Progenitor cell of endocrine pancreas (in vitro differentiated cells): ENCODE data around the gene ST14. TPM values are rescaled to one million over a fixed set of nuclear protein-coding genes. Genes with fewer than 3 reads are reported as not detected.

Experiments
- DNase-seq: peaks from one replicate; pipeline ENCODE4 v3.0.0; 2021; ENCODE audit warnings: low spot score; ENCODE audit not compliant: unreplicated experiment
- H3K27ac Mint-ChIP-seq: 2 replicates; pipeline ENCODE4 v1.8.0; 2021; ENCODE audit warnings: mild to moderate bottlenecking, moderate library complexity, mixed read lengths
- H3K27me3 Mint-ChIP-seq: 2 replicates; pipeline ENCODE4 v1.8.0; 2021; ENCODE audit warnings: mixed read lengths
- H3K36me3 Mint-ChIP-seq: 2 replicates; pipeline ENCODE4 v1.8.0; 2022; ENCODE audit warnings: mixed read lengths; ENCODE audit not compliant: insufficient read depth
- H3K4me1 Mint-ChIP-seq: 2 replicates; pipeline ENCODE4 v1.8.0; 2021; ENCODE audit warnings: low read depth, mixed read lengths
- H3K4me3 Mint-ChIP-seq: 2 replicates; pipeline ENCODE4 v1.8.0; 2021; ENCODE audit warnings: low read depth, mild to moderate bottlenecking, moderate library complexity, mixed read lengths
- H3K9me3 Mint-ChIP-seq: 2 replicates; pipeline ENCODE4 v1.8.0; 2021; ENCODE audit warnings: low read depth, mixed read lengths
- total RNA-seq: library from RNA; stranded (reverse); gene quantifications from 2 replicates; pipeline ENCODE4 v1.2.1, GENCODE V29; 2021
- TF ChIP-seq, protein P1 (sequence below): fragments of 200-600 bp; sonication (generic); IDR thresholded peaks from one replicate; pipeline ENCODE4 v1.5.0; 2021; ENCODE audit warnings: antibody characterized with exemption, mild to moderate bottlenecking; ENCODE audit not compliant: unreplicated experiment

Gene ST14
- total RNA-seq, 1 donor from 2014 or later: 94.9 TPM

DNA sequence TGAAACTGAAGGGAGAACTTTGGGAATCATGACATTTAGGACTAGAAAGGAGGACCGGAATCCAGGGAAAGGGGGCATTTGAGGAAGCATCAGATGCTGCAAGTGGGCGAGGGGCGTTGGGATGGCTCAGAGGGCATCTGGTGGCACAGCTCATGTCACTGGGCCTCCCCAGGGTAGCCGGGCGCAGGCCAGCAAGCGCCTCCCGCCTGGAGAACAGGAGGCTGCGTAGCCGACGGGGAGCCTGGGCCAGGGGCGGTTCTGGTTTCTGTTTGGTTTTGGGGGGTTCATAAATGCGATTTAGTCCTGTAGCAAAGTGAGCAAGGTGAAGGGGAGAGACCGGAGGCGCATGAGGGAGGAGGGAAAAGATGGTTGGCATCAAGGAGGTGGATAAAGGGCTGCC is 443 bp upstream of the ST14 start:
- Mint-ChIP-seq H3K27ac (peak overlapping the region; percentile 83), H3K27me3 (peaks cover 32% of the 10 kb centered on the region), H3K4me3 (peak overlapping the region; percentile 72), H3K9me3 (no peaks in the 10 kb centered on the region), H3K36me3 (no peaks in the 10 kb centered on the region), H3K4me1 (peaks cover 14% of the 10 kb centered on the region)
- DNase-seq: no peak
- TF ChIP-seq, protein P1, sequence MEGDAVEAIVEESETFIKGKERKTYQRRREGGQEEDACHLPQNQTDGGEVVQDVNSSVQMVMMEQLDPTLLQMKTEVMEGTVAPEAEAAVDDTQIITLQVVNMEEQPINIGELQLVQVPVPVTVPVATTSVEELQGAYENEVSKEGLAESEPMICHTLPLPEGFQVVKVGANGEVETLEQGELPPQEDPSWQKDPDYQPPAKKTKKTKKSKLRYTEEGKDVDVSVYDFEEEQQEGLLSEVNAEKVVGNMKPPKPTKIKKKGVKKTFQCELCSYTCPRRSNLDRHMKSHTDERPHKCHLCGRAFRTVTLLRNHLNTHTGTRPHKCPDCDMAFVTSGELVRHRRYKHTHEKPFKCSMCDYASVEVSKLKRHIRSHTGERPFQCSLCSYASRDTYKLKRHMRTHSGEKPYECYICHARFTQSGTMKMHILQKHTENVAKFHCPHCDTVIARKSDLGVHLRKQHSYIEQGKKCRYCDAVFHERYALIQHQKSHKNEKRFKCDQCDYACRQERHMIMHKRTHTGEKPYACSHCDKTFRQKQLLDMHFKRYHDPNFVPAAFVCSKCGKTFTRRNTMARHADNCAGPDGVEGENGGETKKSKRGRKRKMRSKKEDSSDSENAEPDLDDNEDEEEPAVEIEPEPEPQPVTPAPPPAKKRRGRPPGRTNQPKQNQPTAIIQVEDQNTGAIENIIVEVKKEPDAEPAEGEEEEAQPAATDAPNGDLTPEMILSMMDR: no peak

DNA sequence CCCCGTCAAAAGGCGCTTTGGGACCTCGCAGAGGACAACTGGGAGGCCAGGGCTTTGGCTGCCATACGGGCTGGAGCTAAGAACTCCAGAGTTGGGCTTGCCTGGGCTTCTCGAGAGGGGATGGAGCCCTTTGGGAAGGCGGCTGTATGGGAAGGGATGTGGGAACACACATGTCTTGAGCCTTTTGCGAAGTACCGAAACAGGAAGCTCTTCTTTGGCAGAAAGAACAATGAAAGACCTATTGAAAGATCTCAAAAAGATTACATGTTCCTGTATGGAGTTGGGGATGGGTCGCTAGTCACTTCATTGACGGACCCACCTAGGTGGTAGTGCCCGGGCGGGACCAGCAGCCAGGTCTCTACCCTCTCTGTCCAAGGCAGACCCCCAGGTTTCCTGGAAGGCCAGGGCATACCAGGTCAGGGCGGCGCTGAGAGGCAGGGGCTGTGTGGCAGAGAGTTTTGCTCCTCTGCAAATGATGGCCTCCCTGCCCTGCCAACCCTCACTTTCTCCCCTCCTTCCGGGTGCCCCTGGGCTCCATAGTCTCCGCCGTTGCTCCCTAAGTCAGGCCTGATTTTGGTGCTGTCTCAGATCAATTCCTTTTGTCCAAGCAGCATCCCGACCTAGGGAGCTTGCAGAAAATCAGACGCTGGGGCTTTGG is 1.0 kb downstream of the ST14 start:
- peaks cover 32% of the 10 kb centered on the region for H3K27me3 Mint-ChIP-seq
- H3K4me3 Mint-ChIP-seq: peak overlapping the region; percentile 86
- no peaks in the 10 kb centered on the region for H3K9me3 Mint-ChIP-seq
- peaks cover 14% of the 10 kb centered on the region for H3K4me1 Mint-ChIP-seq
- H3K27ac Mint-ChIP-seq: peak overlapping the region; percentile 93
- TF ChIP-seq, protein P1: no peak
- no peaks in the 10 kb centered on the region for H3K36me3 Mint-ChIP-seq
- no peak for DNase-seq

DNA sequence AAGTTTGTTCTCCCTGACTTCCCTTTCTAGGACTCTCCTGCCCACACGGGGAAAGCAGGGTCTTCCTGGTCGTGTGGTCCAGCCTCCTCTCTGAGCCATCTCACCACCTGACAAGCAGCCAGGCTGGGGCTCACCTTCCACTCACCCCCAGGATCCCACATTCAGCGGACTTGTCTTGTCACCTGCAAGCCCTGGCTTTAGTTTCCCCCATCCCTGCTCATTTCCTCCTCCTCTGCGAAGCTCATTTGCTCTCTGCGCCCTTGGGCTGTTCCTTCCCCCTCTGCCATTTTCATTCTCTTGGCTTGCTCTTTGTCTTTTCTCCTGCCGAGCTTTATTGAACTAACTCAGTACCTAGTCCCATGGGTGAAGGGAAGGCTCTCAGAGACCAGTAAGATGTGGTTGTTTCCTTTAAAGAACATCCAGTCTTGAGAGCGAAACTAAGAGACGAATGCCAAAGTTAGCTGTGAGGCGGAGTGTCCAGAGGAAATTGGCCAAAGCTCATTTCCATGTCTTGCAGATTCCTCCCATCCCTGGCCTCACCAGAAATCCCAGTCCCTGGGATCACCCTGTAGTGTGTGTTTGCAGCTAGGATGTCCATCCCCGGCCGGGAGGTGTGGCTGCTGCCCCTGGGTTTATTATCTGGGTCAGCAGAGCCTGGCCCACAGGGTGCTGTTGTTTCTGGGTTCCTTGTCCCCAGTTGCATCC is 2.0 kb downstream of the ST14 start:
- TF ChIP-seq, protein P1: no peak
- H3K4me1 Mint-ChIP-seq: peaks cover 14% of the 10 kb centered on the region
- no peaks in the 10 kb centered on the region for H3K9me3 Mint-ChIP-seq
- peaks cover 25% of the 10 kb centered on the region for H3K27me3 Mint-ChIP-seq
- no peaks in the 10 kb centered on the region for H3K36me3 Mint-ChIP-seq
- peak overlapping the region; percentile 4 for H3K27ac Mint-ChIP-seq
- DNase-seq: no peak
- peak overlapping the region; percentile 86 for H3K4me3 Mint-ChIP-seq

DNA sequence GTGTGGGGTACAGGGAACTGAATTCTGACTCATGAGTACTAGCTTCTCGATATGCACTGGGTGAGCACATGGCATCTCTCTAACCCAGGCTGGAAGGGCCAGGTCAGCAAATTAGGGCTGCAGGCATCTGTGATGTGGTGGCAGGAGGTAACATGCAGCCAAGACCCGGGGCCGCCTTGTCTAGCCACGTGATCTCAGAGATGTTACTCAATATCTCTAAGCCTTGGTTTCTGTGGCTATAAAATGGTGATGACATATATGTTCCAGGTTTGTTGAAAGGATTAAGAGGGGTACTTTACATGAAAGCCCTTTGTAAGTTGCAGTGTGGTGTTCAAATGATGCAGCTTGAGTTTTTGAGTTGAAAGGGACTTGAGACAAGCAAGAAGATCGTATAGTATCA is 3.2 kb downstream of the ST14 start:
- Mint-ChIP-seq H3K36me3 (no peaks in the 10 kb centered on the region), H3K4me1 (peaks cover 14% of the 10 kb centered on the region), H3K27me3 (peaks cover 18% of the 10 kb centered on the region), H3K9me3 (no peaks in the 10 kb centered on the region), H3K4me3 (no peak overlapping the region), H3K27ac (no peak overlapping the region)
- TF ChIP-seq, protein P1: no peak
- no peak for DNase-seq

DNA sequence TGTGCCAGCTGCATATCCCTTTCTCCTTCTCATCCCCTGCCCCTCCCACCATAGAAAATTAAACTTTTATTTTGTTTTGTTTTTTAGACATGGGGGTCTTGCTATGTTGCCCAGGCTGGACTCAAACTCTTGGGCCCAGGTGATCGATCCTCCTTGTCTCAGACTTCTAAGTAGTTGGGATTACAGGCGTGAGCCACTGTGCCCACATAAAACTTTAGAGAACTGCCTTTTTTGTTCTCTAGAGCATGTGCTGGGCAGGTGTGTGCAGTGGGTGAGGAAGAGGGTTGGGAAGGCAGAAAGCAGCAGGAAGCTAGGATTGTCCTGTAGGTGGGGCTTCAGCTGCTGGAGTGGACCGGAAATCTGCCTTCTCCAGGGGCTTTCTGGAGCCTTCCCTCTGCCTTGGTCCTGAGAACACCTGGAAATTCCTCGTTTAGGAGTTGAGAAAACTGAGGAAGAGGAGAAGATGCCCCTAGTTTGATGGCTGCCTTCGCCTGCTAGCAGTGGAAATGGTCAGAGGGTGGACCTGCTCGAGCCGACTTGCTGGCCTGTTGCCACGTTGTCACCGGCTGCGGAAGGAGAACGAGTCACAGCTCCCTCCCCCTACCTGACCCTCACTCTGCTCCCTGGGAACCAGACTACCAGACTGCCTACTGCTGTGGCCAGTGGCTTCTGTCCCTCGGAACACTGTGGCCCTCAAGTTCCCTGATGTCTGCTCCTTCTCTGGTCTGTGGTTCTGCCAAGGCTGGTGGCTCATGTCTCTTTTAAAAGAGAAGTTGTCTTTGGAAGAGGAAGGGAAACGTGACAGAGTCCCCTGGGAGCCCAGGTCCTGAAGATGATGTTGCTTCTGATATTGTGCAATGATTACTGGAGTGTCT is 4.0 kb downstream of the ST14 start:
- Mint-ChIP-seq H3K9me3 (no peaks in the 10 kb centered on the region), H3K4me1 (peaks cover 16% of the 10 kb centered on the region), H3K4me3 (no peak overlapping the region), H3K27ac (peak overlapping the region; percentile 57), H3K36me3 (no peaks in the 10 kb centered on the region), H3K27me3 (peaks cover 10% of the 10 kb centered on the region)
- no peak for DNase-seq
- TF ChIP-seq, protein P1: no peak
